ENCODE data around the gene CMSS1. TPM values are rescaled to one million over a fixed set of nuclear protein-coding genes. Genes with fewer than 3 reads are reported as not detected.
A peak's percentile ranks its signal among the peaks of the same experiment; 100 is the strongest.
"Not testable (repeated sequence)": the region's sequence is repeated elsewhere in the genome, so short reads cannot be mapped to it uniquely, and the experiment has no call there.

Gene CMSS1
- polyA plus RNA-seq, 2 of the 4 experiments (the other 2 are of a cell fraction) = 61.1 to 62.9 TPM

DNA sequence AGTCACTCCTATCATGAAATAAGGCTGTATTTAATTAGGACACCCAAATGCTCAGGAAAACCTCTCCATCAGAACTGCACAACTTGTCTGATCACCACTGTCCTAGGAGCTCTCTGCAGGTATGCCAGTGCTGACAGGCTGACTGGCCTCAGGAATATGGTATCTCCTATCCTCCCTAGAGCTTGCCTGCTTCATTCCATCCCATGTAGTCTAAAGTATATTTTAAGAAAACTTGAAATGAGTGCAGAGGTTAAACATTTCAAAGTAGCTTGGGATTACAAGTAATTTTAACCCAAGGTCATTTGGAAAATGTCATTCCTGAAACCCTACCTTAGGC, 273.0 kb downstream of the CMSS1 start:
- TF ChIP-seq HOXB5 (CRISPR knock-in tag; IDR thresholded peaks at IDR 0.05) = no peak
- TF ChIP-seq, protein P1, sequence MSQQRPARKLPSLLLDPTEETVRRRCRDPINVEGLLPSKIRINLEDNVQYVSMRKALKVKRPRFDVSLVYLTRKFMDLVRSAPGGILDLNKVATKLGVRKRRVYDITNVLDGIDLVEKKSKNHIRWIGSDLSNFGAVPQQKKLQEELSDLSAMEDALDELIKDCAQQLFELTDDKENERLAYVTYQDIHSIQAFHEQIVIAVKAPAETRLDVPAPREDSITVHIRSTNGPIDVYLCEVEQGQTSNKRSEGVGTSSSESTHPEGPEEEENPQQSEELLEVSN (IDR thresholded peaks at IDR 0.05; ENCODE audit: borderline replicate concordance, low read depth) = no peak
- TF ChIP-seq CHD2 (IDR thresholded peaks at IDR 0.05; ENCODE audit: low read length, partially characterized antibody) = no peak
- no peak for TF ChIP-seq TP53 (CRISPR knock-in tag; IDR thresholded peaks at IDR 0.05)
- TF ChIP-seq EHMT2 (IDR thresholded peaks at IDR 0.05; ENCODE audit: low read depth) = no peak
- TF ChIP-seq RFX5 (IDR thresholded peaks at IDR 0.05) = no peak
- no peak for TF ChIP-seq KDM5A (IDR thresholded peaks at IDR 0.05)
- TF ChIP-seq CEBPB (IDR thresholded peaks at IDR 0.05) = no peak
- TF ChIP-seq HEYL (CRISPR knock-in tag; IDR thresholded peaks at IDR 0.05) = no peak
- TF ChIP-seq MAZ (IDR thresholded peaks at IDR 0.05; ENCODE audit: borderline replicate concordance, low read depth, low read length) = no peak
- no peak for TF ChIP-seq KDM1A (IDR thresholded peaks at IDR 0.05; ENCODE audit: low read depth)
- no peak for TF ChIP-seq PHF8 (IDR thresholded peaks at IDR 0.05; ENCODE audit: borderline replicate concordance, low read depth)
- no peak for TF ChIP-seq EHF (CRISPR knock-in tag; IDR thresholded peaks at IDR 0.05)
- peak; percentile 61 to 75; a peak in 5 of 6 replicates for ATAC-seq
- no peak for DNase-seq (ENCODE audit: low read depth in 1 of 2, low spot score in 1 of 2)
- Histone ChIP-seq H3K27ac (no peak overlapping the region), H3K9me3 (no peaks in the 10 kb centered on the region), H3K4me1 (peaks cover 43% of the 10 kb centered on the region), H3K4me2 (0 out of 3 replicates have a peak overlapping the region, but pooled peaks have one; percentile 3), H3K4me3 (no peak overlapping the region)
- ChIA-PET POLR2A (no interaction called here), CTCF (interaction anchor here (0.6 to 1.8 kb wide), 8 partner anchors 10 to 1014 kb away, joined by 3 to 19 read pairs (median 4); no protein-coding TSS in a partner anchor)
- FAIRE-seq = no peak

DNA sequence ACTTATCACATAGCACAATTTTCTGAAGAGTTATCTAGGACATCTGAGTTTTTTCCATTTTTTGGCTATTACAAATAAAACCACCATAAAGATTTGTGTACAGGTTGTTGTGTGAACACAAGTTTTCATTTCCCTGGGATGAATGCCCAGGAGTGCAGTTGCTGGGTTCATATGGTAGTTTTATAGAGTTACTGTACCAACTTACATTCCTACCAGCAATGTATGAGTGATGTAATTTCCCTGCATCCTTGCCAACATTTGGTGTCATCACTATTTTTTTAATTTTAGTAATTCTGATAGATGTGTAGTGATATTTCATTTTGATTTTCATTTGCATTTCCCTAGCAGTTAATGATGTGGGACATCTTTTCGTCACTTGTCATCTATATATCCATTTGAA, 276.2 kb downstream of the CMSS1 start:
- DNase-seq (ENCODE audit: low read depth in 1 of 2, low spot score in 1 of 2) (no peak), FAIRE-seq (no peak), ATAC-seq (no peak)
- ChIA-PET POLR2A (no interaction called here), CTCF (no interaction called here)
- TF ChIP-seq CHD2 (IDR thresholded peaks at IDR 0.05; ENCODE audit: low read length, partially characterized antibody) (no peak), EHF (CRISPR knock-in tag; IDR thresholded peaks at IDR 0.05) (no peak), SREBF2 (IDR thresholded peaks at IDR 0.05) (no peak), CEBPB (IDR thresholded peaks at IDR 0.05) (no peak), ZFP36 (IDR thresholded peaks at IDR 0.05; ENCODE audit: borderline replicate concordance, partially characterized antibody) (no peak), ESRRA (IDR thresholded peaks at IDR 0.05; ENCODE audit: borderline replicate concordance, low read length) (no peak), KDM1A (IDR thresholded peaks at IDR 0.05; ENCODE audit: low read depth) (no peak), ZSCAN20 (CRISPR knock-in tag; IDR thresholded peaks at IDR 0.05) (no peak), FOSL2 (IDR thresholded peaks at IDR 0.05) (no peak), FOSL2 (CRISPR knock-in tag; IDR thresholded peaks at IDR 0.05) (no peak), TP53 (CRISPR knock-in tag; IDR thresholded peaks at IDR 0.05) (no peak), KDM5A (IDR thresholded peaks at IDR 0.05) (no peak), MYC (IDR thresholded peaks at IDR 0.05; ENCODE audit: borderline replicate concordance, low read length) (no peak), TFCP2L1 (CRISPR knock-in tag; IDR thresholded peaks at IDR 0.05) (no peak), POLR2AphosphoS2 (conservative IDR thresholded peaks at IDR 0.05; ENCODE audit: low read length) (no peak), NFE2L2 (conservative IDR thresholded peaks at IDR 0.05; ENCODE audit: low read length) (no peak), MAFK (IDR thresholded peaks at IDR 0.05; ENCODE audit: partially characterized antibody) (no peak), FOSB (CRISPR knock-in tag; IDR thresholded peaks at IDR 0.05) (no peak), HDAC2 (IDR thresholded peaks at IDR 0.05) (no peak)
- TF ChIP-seq, protein P2, sequence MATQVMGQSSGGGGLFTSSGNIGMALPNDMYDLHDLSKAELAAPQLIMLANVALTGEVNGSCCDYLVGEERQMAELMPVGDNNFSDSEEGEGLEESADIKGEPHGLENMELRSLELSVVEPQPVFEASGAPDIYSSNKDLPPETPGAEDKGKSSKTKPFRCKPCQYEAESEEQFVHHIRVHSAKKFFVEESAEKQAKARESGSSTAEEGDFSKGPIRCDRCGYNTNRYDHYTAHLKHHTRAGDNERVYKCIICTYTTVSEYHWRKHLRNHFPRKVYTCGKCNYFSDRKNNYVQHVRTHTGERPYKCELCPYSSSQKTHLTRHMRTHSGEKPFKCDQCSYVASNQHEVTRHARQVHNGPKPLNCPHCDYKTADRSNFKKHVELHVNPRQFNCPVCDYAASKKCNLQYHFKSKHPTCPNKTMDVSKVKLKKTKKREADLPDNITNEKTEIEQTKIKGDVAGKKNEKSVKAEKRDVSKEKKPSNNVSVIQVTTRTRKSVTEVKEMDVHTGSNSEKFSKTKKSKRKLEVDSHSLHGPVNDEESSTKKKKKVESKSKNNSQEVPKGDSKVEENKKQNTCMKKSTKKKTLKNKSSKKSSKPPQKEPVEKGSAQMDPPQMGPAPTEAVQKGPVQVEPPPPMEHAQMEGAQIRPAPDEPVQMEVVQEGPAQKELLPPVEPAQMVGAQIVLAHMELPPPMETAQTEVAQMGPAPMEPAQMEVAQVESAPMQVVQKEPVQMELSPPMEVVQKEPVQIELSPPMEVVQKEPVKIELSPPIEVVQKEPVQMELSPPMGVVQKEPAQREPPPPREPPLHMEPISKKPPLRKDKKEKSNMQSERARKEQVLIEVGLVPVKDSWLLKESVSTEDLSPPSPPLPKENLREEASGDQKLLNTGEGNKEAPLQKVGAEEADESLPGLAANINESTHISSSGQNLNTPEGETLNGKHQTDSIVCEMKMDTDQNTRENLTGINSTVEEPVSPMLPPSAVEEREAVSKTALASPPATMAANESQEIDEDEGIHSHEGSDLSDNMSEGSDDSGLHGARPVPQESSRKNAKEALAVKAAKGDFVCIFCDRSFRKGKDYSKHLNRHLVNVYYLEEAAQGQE (IDR thresholded peaks at IDR 0.05) = no peak
- TF ChIP-seq, protein P3, sequence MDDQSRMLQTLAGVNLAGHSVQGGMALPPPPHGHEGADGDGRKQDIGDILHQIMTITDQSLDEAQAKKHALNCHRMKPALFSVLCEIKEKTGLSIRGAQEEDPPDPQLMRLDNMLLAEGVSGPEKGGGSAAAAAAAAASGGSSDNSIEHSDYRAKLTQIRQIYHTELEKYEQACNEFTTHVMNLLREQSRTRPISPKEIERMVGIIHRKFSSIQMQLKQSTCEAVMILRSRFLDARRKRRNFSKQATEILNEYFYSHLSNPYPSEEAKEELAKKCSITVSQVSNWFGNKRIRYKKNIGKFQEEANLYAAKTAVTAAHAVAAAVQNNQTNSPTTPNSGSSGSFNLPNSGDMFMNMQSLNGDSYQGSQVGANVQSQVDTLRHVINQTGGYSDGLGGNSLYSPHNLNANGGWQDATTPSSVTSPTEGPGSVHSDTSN (IDR thresholded peaks at IDR 0.05) = no peak
- H3K4me1 ChIP-seq = peaks cover 23% of the 10 kb centered on the region
- H3K9me3 ChIP-seq = no peaks in the 10 kb centered on the region
- 89% methylated on average over 1 of the region's 1 CpG for WGBS (ENCODE audit: missing lambda C conversion rate)
- H3K4me3 ChIP-seq = no peak overlapping the region
- H3K4me2 ChIP-seq = no peak overlapping the region
- H3K27ac ChIP-seq = no peak overlapping the region

DNA sequence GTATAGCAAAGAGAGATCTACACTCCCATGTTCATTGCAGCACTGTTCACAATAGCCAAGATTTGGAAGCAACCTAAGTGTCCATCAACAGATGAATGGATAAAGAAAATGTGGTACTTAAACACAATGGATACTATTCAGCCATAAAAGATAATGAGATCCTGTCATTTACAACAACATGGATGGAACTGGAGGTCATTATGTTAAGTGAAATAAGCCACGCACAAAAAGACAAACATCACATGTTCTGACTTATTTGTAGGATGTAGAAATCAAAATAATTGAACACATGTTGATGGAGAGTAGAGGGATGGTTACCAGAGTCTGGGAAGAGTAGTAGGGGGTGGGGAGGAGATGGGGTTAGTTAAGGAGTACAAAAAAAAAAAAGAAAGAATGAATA, 278.6 kb downstream of the CMSS1 start:
- WGBS (ENCODE audit: missing lambda C conversion rate) = 96% methylated on average over 1 of the region's 1 CpG
- H3K9me3 ChIP-seq; H3K27ac ChIP-seq; H3K4me3 ChIP-seq; CTCF ChIA-PET; ATAC-seq; DNase-seq (ENCODE audit: low read depth in 1 of 2, low spot score in 1 of 2); FAIRE-seq; H3K4me2 ChIP-seq; POLR2A ChIA-PET; H3K4me1 ChIP-seq: not testable (repeated sequence)

Data from A549 (cell line).